ENCODE results near the gene SETD6.

DNA sequence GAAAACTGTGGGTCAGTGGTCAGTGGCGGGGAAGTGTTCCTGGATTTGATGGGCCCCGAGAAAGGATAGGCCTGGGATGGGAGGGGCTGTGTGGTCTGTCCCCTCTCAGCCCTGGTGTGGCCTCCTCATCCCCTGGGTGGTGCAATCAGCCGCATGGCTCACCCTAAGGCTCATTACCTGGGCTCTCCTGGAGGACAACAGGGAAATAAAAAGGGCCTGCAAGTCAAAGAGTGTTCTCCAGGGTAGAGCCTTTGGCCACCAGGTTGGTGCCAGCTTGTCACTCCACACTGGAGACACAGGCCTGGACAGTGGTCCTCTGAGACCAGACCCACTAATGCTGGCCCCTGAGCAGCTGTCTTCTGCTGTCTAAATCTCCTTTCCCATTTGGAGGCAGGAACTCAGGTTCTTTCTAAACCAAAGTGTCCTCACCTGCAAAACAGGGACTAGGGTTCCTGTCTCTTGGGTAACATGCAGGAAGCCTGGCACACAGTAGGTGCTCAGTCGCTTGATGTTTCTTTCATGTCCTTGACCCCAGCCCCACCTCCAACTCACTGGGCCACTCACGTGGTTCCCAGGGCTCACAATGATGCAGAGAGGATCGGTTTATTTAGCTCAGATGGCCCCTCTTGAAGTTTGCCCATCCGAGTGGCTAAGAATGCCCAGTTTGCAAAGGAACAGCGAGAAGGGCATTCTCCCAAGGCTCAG lies 12.9 kb upstream of the SETD6 start:
- no peak for TF ChIP-seq GATA2 (IDR thresholded peaks at IDR 0.05; ENCODE audit: low read depth, low read length)
- TF ChIP-seq GATA3 (IDR thresholded peaks at IDR 0.05; ENCODE audit: low read depth, low read length), result no peak

Data from SH-SY5Y (cell line).